D341Med (cell line): ENCODE results near the gene CAPSL.
"Not testable (repeated sequence)": the region's sequence is repeated elsewhere in the genome, so short reads cannot be mapped to it uniquely, and the experiment has no call there.

ENCODE experiments used
- DNase-seq: peaks from one replicate; pipeline ENCODE4 v3.0.0; 2012; ENCODE audit warnings: low spot score

Gene CAPSL

GRCh38 chr5:35904443-35905132 lies 33.8 kb downstream of the CAPSL start:
- DNase-seq: no peak

- no peak for DNase-seq
Measured at GRCh38 chr5:35903631-35904203, 34.7 kb downstream of the CAPSL start.

GRCh38 chr5:35902046-35902672 lies 36.3 kb downstream of the CAPSL start:
- DNase-seq: no peak

DNA sequence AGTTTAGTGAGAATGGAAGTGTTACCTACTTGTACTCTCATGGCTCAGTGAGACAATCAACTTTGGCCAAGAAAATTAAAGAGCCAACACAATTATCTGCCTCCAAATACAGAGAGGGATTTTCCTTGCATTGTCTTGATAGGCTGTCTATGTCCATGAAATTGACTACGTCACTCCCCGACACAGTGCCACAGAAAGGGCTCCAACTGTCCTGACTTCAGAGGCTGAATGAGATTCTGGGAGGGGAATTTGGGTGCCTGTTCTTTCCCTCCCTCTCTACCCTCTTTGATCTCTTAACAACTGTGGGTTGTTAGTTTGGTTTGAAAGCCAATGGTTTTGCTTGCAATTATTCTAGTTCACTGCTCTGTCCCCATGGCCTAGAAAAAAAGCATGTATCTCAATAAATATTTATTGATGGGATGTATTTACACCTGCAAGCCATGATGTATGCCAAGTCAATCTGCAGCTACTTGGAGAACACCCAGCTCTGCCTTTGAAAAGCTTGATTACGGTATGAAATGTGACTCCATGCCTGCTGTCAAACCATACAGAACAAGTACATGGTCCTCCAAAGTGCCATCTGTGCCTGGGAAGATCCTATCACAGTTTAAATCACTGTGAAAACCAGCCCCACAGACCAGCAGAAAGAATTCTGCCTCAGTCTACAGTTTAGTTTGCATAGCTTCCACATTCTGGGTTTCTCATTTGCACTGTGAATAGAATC lies 37.3 kb downstream of the CAPSL start:
- DNase-seq: no peak

GRCh38 chr5:35899800-35900199 lies 38.6 kb downstream of the CAPSL start:
- no peak for DNase-seq

GRCh38 chr5:35898952-35899660 lies 39.3 kb downstream of the CAPSL start:
- no peak for DNase-seq

DNA sequence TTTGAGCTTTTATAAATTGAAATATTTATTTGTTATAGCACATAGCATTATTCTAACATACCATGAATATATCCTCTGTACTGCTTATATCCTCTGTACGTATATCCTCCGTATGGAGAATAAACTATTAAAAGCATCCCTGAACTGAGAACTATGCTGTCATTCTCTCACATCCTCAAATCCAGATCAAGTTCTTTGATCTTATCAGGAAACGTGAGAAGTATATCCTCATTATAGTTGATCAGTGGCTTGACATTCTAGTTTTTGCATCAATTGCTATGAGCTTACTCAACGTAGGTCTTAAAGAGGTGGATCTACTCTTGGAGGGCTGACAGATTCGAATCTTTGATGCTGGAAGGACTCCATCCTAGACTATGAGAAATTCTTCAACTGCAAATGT lies 44.3 kb downstream of the CAPSL start:
- DNase-seq: no peak

- not testable (repeated sequence) for DNase-seq
Measured at GRCh38 chr5:35892799-35893198, 45.6 kb downstream of the CAPSL start.

DNA sequence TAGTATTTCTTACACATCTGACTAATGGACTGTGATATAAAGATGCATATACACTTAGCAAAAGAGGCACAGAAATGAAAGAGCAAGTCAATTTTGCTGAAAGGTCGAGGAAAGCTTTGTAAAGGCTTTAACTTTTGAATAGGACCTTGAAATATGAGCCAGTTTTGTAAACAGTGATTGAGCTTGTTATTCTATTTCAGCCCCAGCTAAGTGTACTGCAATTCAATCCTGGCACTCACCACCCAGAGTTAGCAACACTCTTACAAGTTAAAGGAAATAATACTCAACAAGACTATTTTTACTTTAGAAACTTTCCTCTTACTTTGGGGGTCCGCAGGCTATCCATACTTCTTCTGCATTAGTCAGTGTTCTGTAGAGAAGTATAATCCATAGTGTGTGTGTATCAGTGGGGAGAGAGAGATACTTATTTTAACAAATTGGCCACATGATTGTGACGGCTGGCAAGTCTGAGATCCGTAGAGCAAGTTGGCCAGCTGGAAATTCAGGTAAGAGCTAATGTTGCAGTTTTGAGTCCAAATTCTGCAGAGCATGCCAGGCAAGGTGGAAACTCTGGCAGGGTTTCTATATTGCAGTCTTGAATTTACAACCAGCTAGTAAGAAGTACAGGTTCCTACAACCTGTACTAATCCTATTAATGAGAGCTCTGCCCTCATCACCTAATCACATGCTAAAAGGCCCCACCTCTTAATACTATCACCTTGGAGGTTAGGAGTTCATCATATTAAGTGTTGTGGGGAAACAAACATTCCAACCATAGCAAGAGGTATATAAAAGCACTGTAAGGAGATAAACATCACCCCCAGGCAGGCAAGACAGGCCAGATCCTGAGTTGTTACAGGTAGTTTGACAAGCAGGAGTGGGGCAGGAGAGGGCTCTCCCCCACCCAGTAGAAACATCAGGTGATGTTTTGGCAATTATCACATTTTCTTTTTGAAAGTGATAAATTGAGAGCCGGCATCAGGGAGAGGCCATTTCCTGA lies 48.1 kb downstream of the CAPSL start:
- DNase-seq: no peak

- no peak for DNase-seq
Measured at GRCh38 chr5:35887321-35888100, 50.9 kb downstream of the CAPSL start.

DNA sequence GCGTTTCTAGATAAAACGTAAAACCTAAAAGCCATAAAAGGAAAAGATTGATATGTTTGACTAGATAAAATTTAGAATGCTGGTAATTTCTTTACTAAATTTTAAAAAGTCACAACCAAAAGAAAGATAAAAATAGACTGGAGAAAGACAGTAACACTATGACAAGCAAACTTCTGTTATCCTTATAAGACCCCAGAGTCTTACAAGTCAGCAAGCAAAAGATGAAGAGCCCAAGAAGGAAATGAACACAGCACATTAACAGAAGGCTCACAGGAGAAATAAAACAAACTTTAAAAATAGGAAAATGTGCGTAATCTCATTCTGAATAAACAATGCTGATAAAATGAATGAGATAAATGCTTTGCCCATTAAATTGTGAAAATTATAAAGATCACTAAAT lies 52.0 kb downstream of the CAPSL start:
- DNase-seq: no peak

- no peak for DNase-seq
Measured at GRCh38 chr5:35884773-35885172, 53.6 kb downstream of the CAPSL start.

DNA sequence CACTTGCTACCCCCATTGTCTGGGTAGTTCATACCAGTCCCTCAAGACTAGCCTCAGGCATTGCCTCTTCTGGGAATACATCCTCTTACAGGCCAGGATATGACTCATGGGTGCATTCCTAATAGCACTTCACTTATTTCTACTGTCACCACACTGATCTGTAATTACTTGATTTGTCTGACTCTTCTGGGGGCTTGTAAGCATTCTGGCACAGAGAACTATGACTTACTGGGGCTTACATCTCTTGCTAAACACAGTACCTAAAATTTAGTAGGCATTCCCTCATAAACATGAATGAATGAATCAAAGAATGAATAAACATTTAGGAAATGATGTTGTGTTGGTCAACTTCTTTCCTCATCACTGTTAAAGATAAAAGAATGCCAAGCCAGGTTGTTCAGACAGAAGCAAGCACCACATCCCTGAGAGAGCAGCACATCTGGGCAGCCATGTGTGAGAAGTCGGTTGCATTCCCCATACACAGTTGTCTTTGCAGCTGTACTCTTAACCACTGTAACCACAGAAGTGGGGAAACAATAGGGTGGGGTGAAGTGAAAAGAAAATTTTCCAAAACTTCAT lies 54.1 kb downstream of the CAPSL start:
- DNase-seq: no peak

DNA sequence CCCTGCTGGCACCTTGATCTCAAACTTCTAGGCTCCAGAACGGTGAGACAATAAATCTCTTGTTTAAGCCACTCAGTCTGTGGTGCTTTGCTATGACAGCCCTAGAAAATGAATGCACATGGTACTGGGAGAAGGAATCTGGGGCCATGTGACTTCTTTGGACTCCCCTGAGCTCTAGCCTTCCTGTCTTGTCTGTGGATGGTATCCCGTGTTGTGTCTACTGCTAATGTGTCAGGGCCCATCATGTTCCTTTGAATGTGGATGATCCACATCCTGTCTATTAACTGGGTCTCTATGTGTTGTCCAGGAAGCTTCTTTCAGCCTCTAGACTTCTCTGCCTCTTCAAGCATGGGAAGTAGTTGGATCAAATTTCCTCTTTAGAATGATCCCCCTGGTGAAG lies 56.7 kb downstream of the CAPSL start:
- no peak for DNase-seq

DNA sequence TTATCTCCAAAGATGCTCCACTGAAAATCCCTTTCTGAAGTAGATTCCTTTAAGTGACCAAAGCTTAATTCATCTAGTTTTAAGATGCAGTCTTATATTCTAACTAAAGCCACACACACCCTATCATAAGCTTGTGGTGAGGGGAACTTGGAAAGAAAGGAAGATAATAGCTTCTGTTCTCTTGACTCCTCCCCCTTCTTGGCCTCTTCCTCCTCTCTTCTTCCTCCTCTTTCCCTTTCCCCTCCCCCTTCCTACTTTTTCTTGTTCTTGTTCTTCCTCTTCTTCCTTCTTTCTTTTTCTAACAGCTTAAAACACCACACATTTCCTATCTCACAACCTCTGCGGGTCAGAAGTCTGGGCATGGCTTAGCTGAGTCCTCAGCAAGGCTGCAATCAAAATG lies 58.3 kb downstream of the CAPSL start:
- DNase-seq: no peak

- no peak for DNase-seq
Measured at GRCh38 chr5:35879649-35880048, 58.8 kb downstream of the CAPSL start.

- DNase-seq: no peak
Measured at GRCh38 chr5:35879096-35879495, 59.3 kb downstream of the CAPSL start.

DNA sequence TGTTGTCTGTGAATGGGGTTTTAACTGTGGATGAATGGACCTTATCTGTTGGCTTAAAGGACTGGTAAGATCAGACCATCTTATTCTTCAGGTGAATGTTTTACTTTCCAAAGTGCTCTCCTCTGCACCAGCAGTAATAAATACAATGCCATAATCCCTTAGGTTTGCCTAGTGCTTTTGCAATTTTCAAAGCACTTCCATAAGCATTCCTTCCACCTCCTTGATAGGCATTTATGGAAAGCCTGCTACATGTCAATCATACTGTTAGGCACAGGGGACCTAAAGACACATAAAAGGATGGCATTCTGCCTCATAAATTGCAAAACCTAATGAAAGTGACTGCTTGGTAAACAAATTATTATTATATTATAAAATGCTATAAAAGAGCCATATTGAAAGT lies 60.3 kb downstream of the CAPSL start:
- no peak for DNase-seq

GRCh38 chr5:35877655-35878054 lies 60.8 kb downstream of the CAPSL start:
- DNase-seq: no peak

DNA sequence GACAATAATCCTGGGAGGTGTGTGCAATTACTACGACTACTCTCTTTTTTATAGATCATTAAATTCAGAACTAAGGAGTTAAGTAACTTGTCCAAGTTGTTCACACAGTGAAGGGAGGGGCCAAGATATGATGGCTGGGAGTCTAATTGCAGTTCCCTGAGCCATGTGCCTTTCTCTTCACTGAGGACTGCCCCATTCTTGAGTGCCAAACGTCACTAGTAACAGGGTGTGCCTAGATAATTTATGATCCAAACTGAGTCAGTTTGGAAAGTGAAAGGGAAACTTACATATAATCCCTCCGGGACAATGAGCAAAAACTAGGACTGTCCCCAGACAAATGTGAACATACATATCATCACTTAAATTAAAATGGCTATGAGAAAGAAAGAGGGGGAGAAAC lies 61.5 kb downstream of the CAPSL start:
- DNase-seq: no peak
